GM20000 (cell line): ENCODE data around the gene CD96.

Experiments
- DNase-seq: peaks from one replicate; pipeline ENCODE4 v3.0.0; 2012; ENCODE audit warnings: low spot score
- TF ChIP-seq, protein P1 (sequence below): IDR thresholded peaks from 2 replicates; pipeline ENCODE4 v1.5.1; 2012; ENCODE audit warnings: mild to moderate bottlenecking, control low read depth; ENCODE audit errors: extremely low read depth, missing control alignments

The CD96 gene

DNA sequence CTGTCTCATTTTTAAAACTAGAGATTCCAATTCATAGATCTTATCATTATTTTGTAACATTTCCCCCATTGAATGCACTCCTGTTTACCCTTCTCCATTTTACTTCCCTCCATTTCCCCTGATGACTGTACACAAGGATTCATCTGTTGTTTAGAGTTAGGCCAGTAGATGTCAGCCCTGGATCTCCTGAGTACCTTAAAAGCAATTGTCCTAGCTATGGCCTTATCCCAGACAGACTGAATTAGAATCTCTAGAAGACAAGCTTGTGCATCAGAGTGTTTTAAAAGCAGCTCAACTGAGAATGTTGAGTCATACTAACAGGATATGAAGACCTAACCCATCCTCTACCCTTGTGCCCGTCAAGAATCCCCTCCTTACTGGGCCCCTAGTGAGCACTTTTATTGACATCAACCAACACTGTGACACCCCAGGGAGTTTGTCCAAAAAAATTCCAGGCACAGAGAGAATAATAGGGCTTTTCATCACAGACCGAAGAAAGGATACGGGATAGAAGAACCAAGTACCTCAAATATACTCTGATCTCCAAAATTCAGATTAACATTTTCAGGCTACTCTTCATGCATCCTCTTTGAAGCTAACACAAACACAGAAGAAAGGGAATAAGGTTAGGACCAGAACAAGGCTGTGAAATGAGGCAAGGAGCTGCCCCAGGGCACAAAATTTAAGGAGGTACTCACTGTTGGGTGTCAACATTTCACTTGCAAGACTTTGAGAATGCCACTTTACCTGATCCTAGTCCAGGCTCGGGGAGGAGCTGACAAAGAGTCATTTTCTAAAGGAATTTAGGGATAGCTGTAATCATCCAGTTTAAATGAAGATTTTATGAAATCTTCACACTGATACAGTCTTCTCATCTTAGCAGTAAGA lies 36.0 kb downstream of the CD96 start:
- TF ChIP-seq, protein P1, sequence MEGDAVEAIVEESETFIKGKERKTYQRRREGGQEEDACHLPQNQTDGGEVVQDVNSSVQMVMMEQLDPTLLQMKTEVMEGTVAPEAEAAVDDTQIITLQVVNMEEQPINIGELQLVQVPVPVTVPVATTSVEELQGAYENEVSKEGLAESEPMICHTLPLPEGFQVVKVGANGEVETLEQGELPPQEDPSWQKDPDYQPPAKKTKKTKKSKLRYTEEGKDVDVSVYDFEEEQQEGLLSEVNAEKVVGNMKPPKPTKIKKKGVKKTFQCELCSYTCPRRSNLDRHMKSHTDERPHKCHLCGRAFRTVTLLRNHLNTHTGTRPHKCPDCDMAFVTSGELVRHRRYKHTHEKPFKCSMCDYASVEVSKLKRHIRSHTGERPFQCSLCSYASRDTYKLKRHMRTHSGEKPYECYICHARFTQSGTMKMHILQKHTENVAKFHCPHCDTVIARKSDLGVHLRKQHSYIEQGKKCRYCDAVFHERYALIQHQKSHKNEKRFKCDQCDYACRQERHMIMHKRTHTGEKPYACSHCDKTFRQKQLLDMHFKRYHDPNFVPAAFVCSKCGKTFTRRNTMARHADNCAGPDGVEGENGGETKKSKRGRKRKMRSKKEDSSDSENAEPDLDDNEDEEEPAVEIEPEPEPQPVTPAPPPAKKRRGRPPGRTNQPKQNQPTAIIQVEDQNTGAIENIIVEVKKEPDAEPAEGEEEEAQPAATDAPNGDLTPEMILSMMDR = peak; percentile 44
- peak; percentile 45 for DNase-seq

DNA sequence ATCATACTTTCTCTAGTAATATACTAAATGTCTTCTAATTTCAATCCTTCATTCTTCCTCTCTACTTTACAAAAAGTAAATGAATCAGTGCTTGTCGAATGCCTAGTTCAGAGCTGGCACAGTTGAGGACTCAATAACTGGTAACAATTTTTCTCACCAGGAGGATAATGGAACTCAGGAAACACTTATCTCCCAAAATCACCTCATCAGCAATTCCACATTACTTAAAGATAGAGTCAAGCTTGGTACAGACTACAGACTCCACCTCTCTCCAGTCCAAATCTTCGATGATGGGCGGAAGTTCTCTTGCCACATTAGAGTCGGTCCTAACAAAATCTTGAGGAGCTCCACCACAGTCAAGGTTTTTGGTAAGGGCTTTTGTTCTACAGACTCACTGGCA lies 36.9 kb downstream of the CD96 start:
- DNase-seq = no peak
- TF ChIP-seq, protein P1 = no peak

DNA sequence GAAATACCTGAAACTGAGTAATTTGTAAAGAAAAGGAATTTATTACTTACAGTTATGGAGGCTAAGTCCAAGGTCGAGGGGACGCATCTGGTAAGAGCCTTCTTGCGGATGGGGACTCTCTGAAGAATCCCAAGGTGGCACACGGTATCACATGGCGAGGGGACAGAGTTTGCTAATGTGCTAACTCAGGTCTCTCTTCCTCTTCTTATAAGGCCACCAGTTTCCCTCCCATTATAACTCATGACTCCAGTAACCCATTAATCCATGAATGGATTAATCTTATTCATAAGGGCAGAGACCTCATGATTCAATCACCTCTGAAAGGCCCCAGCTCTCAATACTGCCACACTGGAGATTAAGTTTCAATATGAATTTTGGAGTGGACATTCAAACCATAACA lies 37.5 kb downstream of the CD96 start:
- no peak for DNase-seq
- TF ChIP-seq, protein P1 = no peak

DNA sequence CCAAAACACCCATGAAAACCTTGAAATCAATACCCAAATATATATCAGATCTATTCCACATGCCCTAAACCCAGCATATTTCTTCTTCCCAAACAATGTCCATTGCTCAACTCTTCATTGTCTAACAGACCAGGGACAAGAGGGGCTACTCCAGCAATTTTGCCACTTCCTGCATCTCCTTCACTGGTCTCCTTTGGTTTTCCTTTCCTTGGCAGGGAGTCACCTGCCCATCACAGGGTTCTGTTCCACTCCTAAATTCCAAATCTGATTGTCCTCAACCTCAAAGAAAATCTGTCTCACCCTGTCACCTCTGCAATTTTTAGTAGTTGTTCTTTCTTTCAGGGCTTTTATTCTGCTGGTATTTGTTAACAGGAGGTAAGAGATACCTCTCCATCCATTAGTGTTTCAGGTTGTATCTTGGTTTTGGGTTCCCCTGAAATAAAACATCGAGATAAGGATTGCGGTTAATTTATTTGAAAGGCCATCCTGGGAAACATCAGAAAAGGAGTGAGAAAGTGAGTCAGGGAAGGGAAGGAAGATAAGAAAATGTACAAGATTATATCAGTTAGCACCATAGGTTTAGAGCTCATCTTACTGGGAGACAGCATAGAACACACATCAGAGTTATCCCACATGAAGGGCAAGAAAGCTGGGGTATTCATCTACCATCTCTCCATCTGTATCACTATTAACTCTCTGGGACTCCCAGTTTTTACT lies 39.6 kb downstream of the CD96 start:
- TF ChIP-seq, protein P1 = no peak
- no peak for DNase-seq

DNA sequence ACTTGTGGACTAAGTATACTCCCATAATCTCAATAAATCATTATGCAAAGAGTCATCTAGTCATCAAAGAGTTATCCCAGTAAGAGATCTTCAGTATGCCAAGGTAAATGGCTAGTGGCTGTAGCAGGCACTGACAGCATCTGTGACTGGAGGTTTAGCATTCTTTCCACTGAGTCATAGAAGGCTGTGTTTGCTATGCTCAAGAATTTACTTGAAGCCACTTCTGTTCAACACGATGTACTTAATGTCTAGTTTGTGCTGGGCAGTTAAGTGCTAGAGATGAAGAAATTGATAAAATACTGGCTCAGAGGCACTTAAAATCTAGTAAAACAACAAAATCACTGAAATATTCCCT lies 40.1 kb downstream of the CD96 start:
- DNase-seq = no peak
- TF ChIP-seq, protein P1 = no peak

DNA sequence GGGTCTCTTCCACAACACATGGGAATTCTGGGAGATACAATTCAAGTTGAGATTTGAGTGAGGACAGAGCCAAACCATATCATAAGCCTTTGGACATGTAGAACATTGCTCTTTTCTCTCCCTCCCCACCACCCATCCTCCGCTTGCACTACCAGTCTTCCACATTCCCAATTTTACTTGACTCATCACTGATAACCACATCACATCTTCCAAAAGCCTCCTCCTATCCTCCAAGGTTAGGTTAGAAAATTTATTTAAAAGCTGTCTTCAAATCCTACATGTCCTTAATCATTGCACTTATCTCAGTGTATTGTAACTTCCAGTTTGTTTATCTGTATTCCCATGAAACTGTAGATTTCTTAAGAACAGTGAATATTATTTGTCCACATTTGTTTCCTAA lies 42.7 kb downstream of the CD96 start:
- TF ChIP-seq, protein P1 = no peak

DNA sequence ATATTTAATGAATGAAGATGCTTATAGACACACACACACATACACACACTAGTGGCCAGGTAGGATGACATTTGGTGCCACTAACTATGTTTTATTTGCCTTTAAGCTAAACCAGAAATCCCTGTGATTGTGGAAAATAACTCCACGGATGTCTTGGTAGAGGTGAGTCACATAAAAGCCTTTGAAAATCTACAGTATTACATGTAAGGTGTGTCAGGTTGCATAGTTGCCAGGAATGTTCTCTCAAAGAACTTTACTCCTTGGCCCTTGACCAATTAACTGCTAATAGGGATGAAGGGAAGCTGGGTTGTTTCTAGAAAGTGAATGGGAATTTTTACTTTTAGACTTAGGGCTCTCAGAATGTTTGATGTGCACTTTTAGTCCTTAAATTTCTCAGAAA lies 43.2 kb downstream of the CD96 start:
- DNase-seq = no peak
- TF ChIP-seq, protein P1 = no peak

More for the DNA sequence above, 42.7 kb downstream of the CD96 start:
- DNase-seq = no peak
